A673 (cell line): Measurements from ENCODE around the gene LTBR. TPM values are rescaled to one million over a fixed set of nuclear protein-coding genes. Genes with fewer than 3 reads are reported as not detected.

Source experiments
- BruUV-seq: library from RNA; stranded (reverse); fragments of 400-500 nt; replicated peaks from 2 replicates; lab custom pipeline; 2021; lab: Mats Ljungman, UMichigan
- CTCF ChIA-PET: fragments of 300-600 bp; sonication (Branson Sonifier 250); formaldehyde crosslinking; loops from one replicate; lab custom pipeline; 2022; ENCODE audit warnings: antibody characterized with exemption; lab: Charles Lee
- POLR2A ChIA-PET: fragments of 300-600 bp; sonication (Branson Sonifier 250); formaldehyde crosslinking; loops from one replicate; lab custom pipeline; 2022; ENCODE audit warnings: antibody characterized with exemption; ENCODE audit not compliant: low non-redundant PET; lab: Charles Lee
- DNase-seq: peaks from one replicate; pipeline ENCODE4 v3.0.0-alpha.2; 2015; ENCODE audit warnings: low spot score
- H3K27ac ChIP-seq: fragments of 200-600 bp; sonication (generic); 2 replicates; pipeline ENCODE4 v1.5.1; 2016; ENCODE audit warnings: mixed run types, low read depth, mild to moderate bottlenecking, mixed read lengths, antibody characterized with exemption, low read length; ENCODE audit not compliant: poor library complexity, severe bottlenecking
- H3K27me3 ChIP-seq: fragments of 200-600 bp; sonication (generic); replicated peaks from 2 replicates; pipeline ENCODE4 v1.6.1; 2017; ENCODE audit warnings: mixed run types, low read depth, mild to moderate bottlenecking, mixed read lengths, antibody characterized with exemption, low read length; ENCODE audit not compliant: insufficient read depth, poor library complexity
- H3K36me3 ChIP-seq: fragments of 200-600 bp; sonication (generic); 2 replicates; pipeline ENCODE4 v1.6.1; 2016; ENCODE audit warnings: mixed run types, mild to moderate bottlenecking, mixed read lengths, antibody characterized with exemption, low read length; ENCODE audit not compliant: insufficient read depth, poor library complexity, severe bottlenecking
- H3K4me1 ChIP-seq: fragments of 200-600 bp; sonication (generic); 2 replicates; pipeline ENCODE4 v1.6.1; 2017; ENCODE audit warnings: mixed run types, mild to moderate bottlenecking, mixed read lengths, antibody characterized with exemption, low read length; ENCODE audit not compliant: insufficient read depth, poor library complexity, severe bottlenecking
- H3K4me3 ChIP-seq: fragments of 200-600 bp; sonication (generic); 2 replicates; pipeline ENCODE4 v1.5.1; 2016; ENCODE audit warnings: low read depth, mixed run types, mild to moderate bottlenecking, mixed read lengths, low read length; ENCODE audit not compliant: poor library complexity, severe bottlenecking
- H3K9me3 ChIP-seq: fragments of 200-600 bp; sonication (generic); 2 replicates; pipeline ENCODE4 v1.6.1; 2016; ENCODE audit warnings: mixed run types, low read depth, mild to moderate bottlenecking, mixed read lengths, antibody characterized with exemption, low read length; ENCODE audit not compliant: poor library complexity, severe bottlenecking
- EZH2 ChIP-seq: fragments of 200-600 bp; sonication (generic); IDR thresholded peaks from 2 replicates; pipeline ENCODE4 v1.6.1; 2017; ENCODE audit warnings: borderline replicate concordance, low read depth, mild to moderate bottlenecking, mixed read lengths, antibody characterized with exemption, low read length; ENCODE audit not compliant: poor library complexity, severe bottlenecking
- intact Hi-C: fragments of 100-400 bp; cut with micrococcal nuclease; formaldehyde crosslinking; loops from one replicate; pipeline ENCODE4 v1.10.0; 2022; ENCODE audit not compliant: unreplicated experiment
- total RNA-seq: library from RNA; stranded (reverse); gene quantifications from 2 replicates; pipeline ENCODE4 v1.2.3, GENCODE V29; 2021
- TF ChIP-seq, protein P1 (sequence below): fragments of 300-800, 200-600 bp; sonication (generic); conservative IDR thresholded peaks from 2 replicates; pipeline ENCODE4 v1.5.1; 2017; ENCODE audit warnings: low read depth, mild to moderate bottlenecking, antibody characterized with exemption, low read length, moderate library complexity, mixed read lengths

LTBR gene
- total RNA-seq, 1 experiment from 2014 or later: 27.5 TPM

DNA sequence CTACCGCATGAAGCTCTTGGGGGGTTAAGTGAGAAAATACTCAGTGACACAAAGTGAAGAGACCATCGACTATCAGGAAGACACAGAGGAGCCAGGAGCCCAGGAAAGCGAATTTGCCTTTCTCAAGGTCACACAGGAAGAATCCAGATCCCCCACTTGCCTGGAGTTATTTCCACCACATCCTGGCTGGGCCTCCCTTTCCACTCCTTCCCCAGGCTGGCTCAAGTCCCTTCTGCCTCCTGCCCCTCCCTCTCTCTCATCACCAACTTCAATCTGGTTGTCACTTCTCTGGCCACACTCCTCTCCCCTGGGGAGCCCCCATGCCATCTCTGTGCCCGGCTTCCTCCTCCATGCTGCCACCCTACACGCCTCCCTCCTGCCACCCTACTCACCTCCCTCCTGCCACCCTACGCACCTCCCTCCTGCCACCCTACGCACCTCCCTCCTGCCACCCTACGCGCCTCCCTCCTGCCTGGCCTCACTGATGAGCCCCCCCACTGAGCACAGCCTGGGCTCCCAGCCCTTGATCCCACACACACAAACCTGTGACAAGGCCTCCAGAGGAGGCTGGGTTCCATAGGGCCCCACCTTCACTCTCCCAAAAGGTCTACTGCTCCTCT is 14.9 kb upstream of the LTBR start:
- no TSS peak for BruUV-seq
- intact Hi-C loops: no loop called here
- no peak overlapping the region for H3K27ac ChIP-seq
- DNase-seq: no peak
- CTCF ChIA-PET: no interaction called here
- no peaks in the 10 kb centered on the region for H3K27me3 ChIP-seq
- POLR2A ChIA-PET: no interaction called here
- peaks cover 15% of the 10 kb centered on the region for H3K4me1 ChIP-seq
- no peaks in the 10 kb centered on the region for H3K36me3 ChIP-seq
- TF ChIP-seq EZH2: no peak
- TF ChIP-seq, protein P1, sequence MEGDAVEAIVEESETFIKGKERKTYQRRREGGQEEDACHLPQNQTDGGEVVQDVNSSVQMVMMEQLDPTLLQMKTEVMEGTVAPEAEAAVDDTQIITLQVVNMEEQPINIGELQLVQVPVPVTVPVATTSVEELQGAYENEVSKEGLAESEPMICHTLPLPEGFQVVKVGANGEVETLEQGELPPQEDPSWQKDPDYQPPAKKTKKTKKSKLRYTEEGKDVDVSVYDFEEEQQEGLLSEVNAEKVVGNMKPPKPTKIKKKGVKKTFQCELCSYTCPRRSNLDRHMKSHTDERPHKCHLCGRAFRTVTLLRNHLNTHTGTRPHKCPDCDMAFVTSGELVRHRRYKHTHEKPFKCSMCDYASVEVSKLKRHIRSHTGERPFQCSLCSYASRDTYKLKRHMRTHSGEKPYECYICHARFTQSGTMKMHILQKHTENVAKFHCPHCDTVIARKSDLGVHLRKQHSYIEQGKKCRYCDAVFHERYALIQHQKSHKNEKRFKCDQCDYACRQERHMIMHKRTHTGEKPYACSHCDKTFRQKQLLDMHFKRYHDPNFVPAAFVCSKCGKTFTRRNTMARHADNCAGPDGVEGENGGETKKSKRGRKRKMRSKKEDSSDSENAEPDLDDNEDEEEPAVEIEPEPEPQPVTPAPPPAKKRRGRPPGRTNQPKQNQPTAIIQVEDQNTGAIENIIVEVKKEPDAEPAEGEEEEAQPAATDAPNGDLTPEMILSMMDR: no peak
- no peaks in the 10 kb centered on the region for H3K9me3 ChIP-seq
- no peak overlapping the region for H3K4me3 ChIP-seq

DNA sequence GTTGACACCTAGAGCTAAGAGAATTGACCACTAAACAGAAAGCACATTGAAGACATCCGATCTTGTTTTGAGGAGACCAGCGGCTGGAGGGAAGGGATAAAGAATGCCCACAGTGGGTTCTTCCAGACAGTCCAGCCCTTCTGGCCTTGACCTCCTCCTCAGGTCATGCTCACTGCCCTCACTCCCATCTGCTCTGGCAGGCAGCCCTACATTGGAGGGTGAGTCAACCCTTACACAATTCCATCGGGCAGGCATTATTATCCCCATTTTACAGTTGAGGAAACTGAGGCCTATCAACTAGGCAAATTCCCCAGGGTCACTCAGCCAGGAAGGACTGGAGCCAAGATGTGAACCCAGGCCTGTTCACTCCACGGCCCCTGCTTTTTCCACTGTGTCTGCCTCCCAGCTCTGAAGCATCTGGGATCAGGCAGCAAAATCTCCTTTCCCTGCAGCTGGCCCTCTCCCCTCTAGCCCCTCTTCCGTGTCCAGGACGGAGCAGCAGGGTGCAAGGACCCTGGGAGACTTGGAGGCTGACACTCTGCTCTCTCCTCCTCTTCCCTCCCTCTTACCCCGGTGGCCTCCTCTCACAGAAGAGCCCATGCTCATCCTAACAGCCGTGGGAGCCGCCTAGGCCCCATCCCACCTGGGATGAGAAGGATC is 13.9 kb upstream of the LTBR start:
- no peak for TF ChIP-seq EZH2
- TF ChIP-seq, protein P1: no peak
- no TSS peak for BruUV-seq

GRCh38 chr12:6370576-6370935 is 13.4 kb upstream of the LTBR start:
- ChIA-PET POLR2A (no interaction called here), CTCF (no interaction called here)
- DNase-seq: no peak
- Histone ChIP-seq H3K4me3 (no peak overlapping the region), H3K9me3 (no peaks in the 10 kb centered on the region), H3K36me3 (no peaks in the 10 kb centered on the region), H3K4me1 (peaks cover 15% of the 10 kb centered on the region), H3K27ac (no peak overlapping the region), H3K27me3 (no peaks in the 10 kb centered on the region)
- intact Hi-C loops: no loop called here
- no TSS peak for BruUV-seq
- TF ChIP-seq, protein P1: no peak
- no peak for TF ChIP-seq EZH2

More for the DNA sequence above, 13.9 kb upstream of the LTBR start:
- H3K36me3 ChIP-seq: no peaks in the 10 kb centered on the region
- intact Hi-C loops: no loop called here
- DNase-seq: no peak
- H3K27ac ChIP-seq: no peak overlapping the region
- ChIA-PET CTCF (no interaction called here), POLR2A (no interaction called here)
- H3K4me3 ChIP-seq: no peak overlapping the region
- no peaks in the 10 kb centered on the region for H3K27me3 ChIP-seq
- no peaks in the 10 kb centered on the region for H3K9me3 ChIP-seq
- H3K4me1 ChIP-seq: peaks cover 15% of the 10 kb centered on the region
